Calu3 (cell line): ENCODE results near the gene CAMK1. TPM values are rescaled to one million over a fixed set of nuclear protein-coding genes. Genes with fewer than 3 reads are reported as not detected.

ENCODE experiments used
- BruUV-seq: library from RNA; stranded (reverse); fragments of 400-500 nt; replicated peaks from 2 replicates; lab custom pipeline; 2021; lab: Mats Ljungman, UMichigan
- CTCF ChIA-PET: fragments of 300-600 bp; sonication (Branson Sonifier 250); formaldehyde crosslinking; loops from one replicate; lab custom pipeline; 2022; ENCODE audit warnings: antibody characterized with exemption; lab: Charles Lee
- DNase-seq: peaks from one replicate; pipeline ENCODE4 v3.0.0; 2022
- H3K27ac Mint-ChIP-seq: one replicate; pipeline ENCODE4 v1.8.0; 2022; ENCODE audit warnings: mixed read lengths; ENCODE audit not compliant: unreplicated experiment
- H3K27me3 Mint-ChIP-seq: one replicate; pipeline ENCODE4 v1.8.0; 2022; ENCODE audit warnings: mixed read lengths; ENCODE audit not compliant: unreplicated experiment
- H3K36me3 Mint-ChIP-seq: one replicate; pipeline ENCODE4 v1.8.0; 2022; ENCODE audit warnings: mild to moderate bottlenecking, moderate library complexity, mixed read lengths; ENCODE audit not compliant: insufficient read depth, unreplicated experiment
- H3K4me1 Mint-ChIP-seq: one replicate; pipeline ENCODE4 v1.8.0; 2022; ENCODE audit warnings: mild to moderate bottlenecking, low read depth, mixed read lengths; ENCODE audit not compliant: unreplicated experiment
- H3K4me3 Mint-ChIP-seq: one replicate; pipeline ENCODE4 v1.8.0; 2022; ENCODE audit warnings: mild to moderate bottlenecking, low read depth, moderate library complexity, mixed read lengths; ENCODE audit not compliant: unreplicated experiment
- H3K9me3 Mint-ChIP-seq: one replicate; pipeline ENCODE4 v1.8.0; 2022; ENCODE audit warnings: low read depth, mixed read lengths; ENCODE audit not compliant: unreplicated experiment
- intact Hi-C: fragments of 100-400 bp; cut with micrococcal nuclease; formaldehyde crosslinking; loops from one replicate; pipeline ENCODE4 v1.10.0; 2022; ENCODE audit not compliant: unreplicated experiment
- total RNA-seq: library from RNA; stranded (reverse); gene quantifications from 2 replicates; pipeline ENCODE4 v1.2.3, GENCODE V29; 2022
- TF ChIP-seq, protein P1 (sequence below): fragments of 200-600 bp; IDR thresholded peaks from one replicate; pipeline ENCODE4 v1.8.0; 2022; ENCODE audit warnings: antibody characterized with exemption; ENCODE audit not compliant: unreplicated experiment

Gene CAMK1
- total RNA-seq, 1 experiment from 2014 or later: 7.2 TPM

DNA sequence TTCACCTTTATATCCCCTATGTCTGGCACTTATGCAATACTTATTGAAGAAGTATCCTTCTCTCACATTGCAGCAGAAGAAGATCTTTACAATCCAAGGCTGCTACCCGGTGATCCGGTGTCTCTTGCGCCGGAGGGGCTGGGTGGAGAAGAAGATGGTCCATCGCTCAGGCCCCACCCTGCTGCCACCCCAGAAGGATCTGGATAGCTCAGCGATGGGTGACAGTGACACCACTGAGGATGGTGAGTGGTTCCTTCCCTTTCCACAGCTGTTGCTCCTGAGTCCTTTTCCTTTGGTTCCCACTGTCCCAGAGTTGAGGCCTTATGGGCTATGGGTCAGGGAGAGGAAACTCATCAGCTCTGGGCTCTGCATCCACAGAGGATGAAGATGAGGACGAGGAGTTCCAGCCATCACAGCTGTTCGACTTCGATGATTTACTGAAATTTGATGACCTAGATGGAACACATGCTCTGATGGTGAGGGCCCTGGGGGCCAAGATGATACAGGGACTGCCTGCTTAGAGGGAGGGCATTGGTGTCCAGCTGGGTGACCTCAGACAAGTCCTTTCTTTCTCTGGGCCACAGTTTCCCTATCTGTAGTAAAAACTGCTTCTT, 43.2 kb upstream of the CAMK1 start:
- TF ChIP-seq, protein P1, sequence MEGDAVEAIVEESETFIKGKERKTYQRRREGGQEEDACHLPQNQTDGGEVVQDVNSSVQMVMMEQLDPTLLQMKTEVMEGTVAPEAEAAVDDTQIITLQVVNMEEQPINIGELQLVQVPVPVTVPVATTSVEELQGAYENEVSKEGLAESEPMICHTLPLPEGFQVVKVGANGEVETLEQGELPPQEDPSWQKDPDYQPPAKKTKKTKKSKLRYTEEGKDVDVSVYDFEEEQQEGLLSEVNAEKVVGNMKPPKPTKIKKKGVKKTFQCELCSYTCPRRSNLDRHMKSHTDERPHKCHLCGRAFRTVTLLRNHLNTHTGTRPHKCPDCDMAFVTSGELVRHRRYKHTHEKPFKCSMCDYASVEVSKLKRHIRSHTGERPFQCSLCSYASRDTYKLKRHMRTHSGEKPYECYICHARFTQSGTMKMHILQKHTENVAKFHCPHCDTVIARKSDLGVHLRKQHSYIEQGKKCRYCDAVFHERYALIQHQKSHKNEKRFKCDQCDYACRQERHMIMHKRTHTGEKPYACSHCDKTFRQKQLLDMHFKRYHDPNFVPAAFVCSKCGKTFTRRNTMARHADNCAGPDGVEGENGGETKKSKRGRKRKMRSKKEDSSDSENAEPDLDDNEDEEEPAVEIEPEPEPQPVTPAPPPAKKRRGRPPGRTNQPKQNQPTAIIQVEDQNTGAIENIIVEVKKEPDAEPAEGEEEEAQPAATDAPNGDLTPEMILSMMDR: no peak
- Mint-ChIP-seq H3K4me1 (peaks cover 28% of the 10 kb centered on the region), H3K9me3 (no peaks in the 10 kb centered on the region), H3K4me3 (no peak overlapping the region), H3K27me3 (no peaks in the 10 kb centered on the region), H3K36me3 (peaks cover 36% of the 10 kb centered on the region), H3K27ac (no peak overlapping the region)
- CTCF ChIA-PET: no interaction called here
- no TSS peak for BruUV-seq
- no peak for DNase-seq
- intact Hi-C loops: no loop called here

DNA sequence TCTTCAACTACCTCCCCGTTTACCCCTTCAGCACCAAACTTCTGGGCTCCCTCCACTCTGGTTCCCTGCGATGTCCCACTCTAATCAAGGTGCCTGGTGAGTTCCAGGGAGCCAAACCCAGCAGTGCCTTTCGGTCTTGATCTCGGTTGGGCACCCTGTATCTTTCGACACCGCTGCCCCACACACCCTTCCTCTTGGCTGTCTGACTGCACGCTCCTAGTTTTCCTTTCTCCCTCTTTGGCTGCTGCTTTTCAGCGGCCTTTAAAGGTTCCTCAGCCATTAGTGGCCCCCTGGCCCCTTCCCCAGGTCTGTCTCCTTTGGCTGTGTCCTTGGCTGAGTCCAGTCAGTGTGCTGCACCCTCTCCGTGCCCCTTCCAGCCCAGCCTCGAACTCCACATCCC, 41.1 kb upstream of the CAMK1 start:
- H3K4me3 Mint-ChIP-seq: peak overlapping the region; percentile 62
- no peak for DNase-seq
- H3K9me3 Mint-ChIP-seq: no peaks in the 10 kb centered on the region
- intact Hi-C loops: no loop called here
- peak overlapping the region; percentile 43 for H3K27ac Mint-ChIP-seq
- TF ChIP-seq, protein P1: no peak
- peaks cover 28% of the 10 kb centered on the region for H3K4me1 Mint-ChIP-seq
- peaks cover 50% of the 10 kb centered on the region for H3K36me3 Mint-ChIP-seq
- CTCF ChIA-PET: no interaction called here
- no TSS peak for BruUV-seq
- H3K27me3 Mint-ChIP-seq: no peaks in the 10 kb centered on the region

DNA sequence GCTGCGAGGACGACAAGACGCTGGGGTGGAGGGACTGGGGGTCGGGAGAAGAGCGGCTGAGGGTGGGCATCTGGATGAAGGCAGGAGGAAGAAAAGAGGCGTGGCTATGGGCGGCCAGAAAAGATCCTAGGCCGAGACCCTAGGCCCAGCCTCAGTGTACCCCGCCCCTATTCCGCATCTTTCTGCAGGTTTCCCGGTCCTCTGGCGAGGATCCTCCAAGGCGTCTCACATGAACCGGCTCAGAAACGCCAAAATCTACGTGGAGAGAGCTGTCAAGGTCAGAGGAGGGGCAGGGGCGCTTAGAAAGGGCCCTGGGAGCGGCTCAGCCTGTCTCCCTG, 40.7 kb upstream of the CAMK1 start:
- Mint-ChIP-seq H3K27ac (peak overlapping the region; percentile 43), H3K27me3 (no peaks in the 10 kb centered on the region), H3K4me1 (peaks cover 28% of the 10 kb centered on the region), H3K36me3 (peaks cover 54% of the 10 kb centered on the region), H3K4me3 (peak overlapping the region; percentile 62), H3K9me3 (no peaks in the 10 kb centered on the region)
- TF ChIP-seq, protein P1: no peak
- BruUV-seq: no TSS peak
- intact Hi-C loops: no loop called here
- CTCF ChIA-PET: no interaction called here
- no peak for DNase-seq

DNA sequence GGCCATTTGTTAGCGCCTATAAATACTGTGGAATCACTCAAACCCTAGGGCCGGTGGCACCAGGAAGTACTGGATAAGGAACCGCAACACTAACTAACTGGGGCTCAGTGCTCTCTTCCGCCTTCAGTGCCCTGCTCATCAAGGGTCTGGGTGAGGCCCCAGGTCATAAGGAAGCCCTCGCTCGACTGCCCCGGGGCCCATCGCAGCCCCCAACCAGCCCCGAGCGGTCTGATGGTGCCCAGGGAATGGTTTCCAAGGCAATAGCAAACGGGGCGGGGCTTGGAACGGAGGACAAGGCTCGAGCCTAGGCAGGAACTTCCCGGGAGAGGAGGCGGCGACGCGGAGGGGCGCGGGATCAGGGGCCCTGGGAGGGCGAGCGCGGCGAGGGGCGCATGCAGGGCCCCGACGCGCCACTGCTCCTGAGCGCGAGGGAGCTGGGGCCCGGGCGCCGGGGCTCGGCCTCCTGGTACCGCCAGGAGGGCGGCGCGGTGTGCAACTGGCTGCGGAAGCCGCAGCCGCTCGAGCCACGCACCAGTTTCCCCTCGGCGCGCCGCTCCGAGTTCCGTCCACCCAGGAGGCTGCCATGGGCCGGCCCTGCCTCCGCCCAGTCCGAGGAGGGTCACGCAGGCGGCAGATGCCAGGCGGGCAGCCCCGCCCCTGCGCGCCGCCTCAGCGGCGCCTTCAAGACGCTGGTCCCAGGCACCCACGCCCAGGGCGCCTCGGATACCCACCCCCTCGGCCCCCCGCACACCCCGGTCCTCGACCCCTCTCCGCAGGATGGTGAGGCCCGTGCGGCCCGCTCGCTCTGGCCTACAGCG, 40.1 kb upstream of the CAMK1 start, which contains the start of gene TTLL3:
Gene TTLL3 (plus strand): TSS at position 648 of the 818 bp plus-strand sequence. CDS start 400 bp downstream, outside the sequence.
- Mint-ChIP-seq H3K27me3 (no peaks in the 10 kb centered on the region), H3K4me1 (peaks cover 28% of the 10 kb centered on the region), H3K27ac (peak within 1 kb of the TSS; percentile 84), H3K9me3 (no peaks in the 10 kb centered on the region), H3K4me3 (peak within 1 kb of the TSS; percentile 62), H3K36me3 (peaks cover 60% of the 10 kb centered on the region)
- BruUV-seq: no TSS peak
- DNase-seq: peak; percentile 73
- TF ChIP-seq, protein P1: no peak
- CTCF ChIA-PET: no interaction called here
- intact Hi-C loops: no loop called here
